H1 (cell line): ENCODE data around the gene SNTG2. TPM values are rescaled to one million over a fixed set of nuclear protein-coding genes. Genes with fewer than 3 reads are reported as not detected.
A peak's percentile ranks its signal among the peaks of the same experiment; 100 is the strongest.

Experiments used
- GABPA ChIP-seq: IDR thresholded peaks from 2 replicates; pipeline ENCODE4 v1.6.1; 2011; ENCODE audit warnings: mild to moderate bottlenecking, low read length, moderate library complexity, borderline replicate concordance; ENCODE audit not compliant: insufficient read depth
- KDM5A ChIP-seq: fragments of 200-600 bp; IDR thresholded peaks from 2 replicates; pipeline ENCODE4 v1.7.1; 2012; ENCODE audit warnings: mild to moderate bottlenecking, low read length, inconsistent platforms, mixed read lengths
- polyA plus RNA-seq, 7 experiments: library from polyadenylated mRNA; depleted of rRNA in 3 of 7; stranded (reverse) in 5 of 7; unstranded in 2 of 7; fragments of >200 nt in 5 of 7; fragments of 200-250 nt in 2 of 7; gene quantifications; 1 replicate in 5 of 7; 2 replicates in 1 of 7; 4 replicates in 1 of 7; pipeline versions ENCODE4 v1.2.1 to v1.2.3, GENCODE V29; 2011 to 2013; ENCODE audit warnings: missing spikeins in 2 of 7, mixed read lengths in 2 of 7
- total RNA-seq: library from RNA; stranded (reverse); fragmentation: NEBNext Ultra II Directional; extraction: Animal tissue kit (Norgen Biotek cat#: 25700); gene quantifications from 2 replicates; pipeline ENCODE4 v1.2.1, GENCODE V29; 2021
- TF ChIP-seq, protein P1 (sequence below), 3 experiments: IDR thresholded peaks; 1 replicate in 2 of 3; 2 replicates in 1 of 3; pipeline versions ENCODE4 v1.5.1 to v1.6.1; 2011; ENCODE audit warnings: low read length in 3 of 3, mild to moderate bottlenecking in 3 of 3, inconsistent platforms in 2 of 3, low read depth in 1 of 3, moderate library complexity in 1 of 3; ENCODE audit not compliant: insufficient read depth in 1 of 3; ENCODE audit errors: control extremely low read depth in 1 of 3

The SNTG2 gene
- total and polyA plus RNA-seq, 2 of the 8 experiments (the other 6 are each of a cell fraction or from before 2014, with no cell fraction given): 6.6 to 18.1 TPM

DNA sequence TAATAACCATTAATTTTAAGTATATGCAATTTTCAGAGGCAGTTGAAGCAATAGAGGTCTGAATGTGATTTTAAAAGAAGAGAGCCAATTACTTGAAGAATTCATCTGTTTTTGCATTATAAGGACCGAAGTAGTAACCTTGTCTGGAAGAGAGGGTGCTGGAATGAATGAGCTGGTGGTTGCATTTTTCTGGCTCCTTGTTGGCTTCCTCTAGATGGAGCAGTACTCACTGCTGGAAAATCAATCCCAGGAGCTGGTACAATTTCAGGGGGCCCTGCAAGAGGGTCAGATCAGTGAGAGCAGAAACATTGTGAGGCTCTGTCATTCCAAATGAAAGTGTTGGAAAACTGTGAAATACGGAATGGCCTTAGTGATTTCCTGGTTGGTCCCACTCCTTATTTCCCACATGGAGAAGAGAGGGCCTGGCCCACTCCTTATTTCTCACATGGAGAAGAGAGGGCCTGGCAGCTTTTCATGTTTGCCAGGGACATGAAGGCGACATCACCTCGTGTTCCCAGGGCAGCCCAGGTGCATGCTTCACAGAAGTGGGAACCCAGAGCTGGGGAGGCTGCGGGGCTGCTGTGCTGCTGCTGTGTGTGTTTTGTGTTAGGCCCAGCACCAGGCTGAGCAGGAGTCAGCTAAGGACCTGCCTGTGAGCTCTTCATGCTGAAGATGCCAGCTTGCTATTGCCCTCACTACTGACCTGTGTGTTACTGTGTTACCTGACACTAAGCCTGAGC is 197.4 kb downstream of the SNTG2 start (continued):
- TF ChIP-seq, protein P1, sequence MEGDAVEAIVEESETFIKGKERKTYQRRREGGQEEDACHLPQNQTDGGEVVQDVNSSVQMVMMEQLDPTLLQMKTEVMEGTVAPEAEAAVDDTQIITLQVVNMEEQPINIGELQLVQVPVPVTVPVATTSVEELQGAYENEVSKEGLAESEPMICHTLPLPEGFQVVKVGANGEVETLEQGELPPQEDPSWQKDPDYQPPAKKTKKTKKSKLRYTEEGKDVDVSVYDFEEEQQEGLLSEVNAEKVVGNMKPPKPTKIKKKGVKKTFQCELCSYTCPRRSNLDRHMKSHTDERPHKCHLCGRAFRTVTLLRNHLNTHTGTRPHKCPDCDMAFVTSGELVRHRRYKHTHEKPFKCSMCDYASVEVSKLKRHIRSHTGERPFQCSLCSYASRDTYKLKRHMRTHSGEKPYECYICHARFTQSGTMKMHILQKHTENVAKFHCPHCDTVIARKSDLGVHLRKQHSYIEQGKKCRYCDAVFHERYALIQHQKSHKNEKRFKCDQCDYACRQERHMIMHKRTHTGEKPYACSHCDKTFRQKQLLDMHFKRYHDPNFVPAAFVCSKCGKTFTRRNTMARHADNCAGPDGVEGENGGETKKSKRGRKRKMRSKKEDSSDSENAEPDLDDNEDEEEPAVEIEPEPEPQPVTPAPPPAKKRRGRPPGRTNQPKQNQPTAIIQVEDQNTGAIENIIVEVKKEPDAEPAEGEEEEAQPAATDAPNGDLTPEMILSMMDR (IDR thresholded peaks at IDR 0.05; ENCODE audit: control extremely low read depth in 1 of 3, insufficient read depth in 1 of 3, low read depth in 1 of 3, low read length in 3 of 3): peak in 2 of 3 experiments; percentile 16 to 27; a peak in 2 of 4 replicates
- TF ChIP-seq KDM5A: no peak
- no peak for TF ChIP-seq GABPA
